ENCODE results near the gene AFF3.

DNA sequence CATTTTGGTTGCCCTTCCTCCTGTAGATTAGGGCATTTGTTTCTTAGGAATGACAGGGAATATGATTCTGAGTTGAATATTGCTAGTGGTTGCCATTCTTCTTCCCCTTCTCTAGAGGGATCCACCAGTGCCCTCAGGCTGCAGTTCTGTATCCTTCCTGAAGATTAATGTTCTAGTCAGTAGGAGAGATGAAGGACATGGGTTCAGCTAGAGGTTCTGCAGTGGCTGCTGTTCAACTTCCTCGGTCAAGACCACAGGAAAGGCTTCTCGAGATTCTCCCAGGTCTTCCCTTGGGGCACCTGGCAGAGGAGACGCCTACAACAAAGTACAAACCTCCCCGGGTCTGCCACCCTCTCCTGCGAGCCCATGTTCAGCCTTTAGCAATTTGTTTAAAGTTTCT, 325.5 kb downstream of the AFF3 start:
- TF ChIP-seq, protein P1, sequence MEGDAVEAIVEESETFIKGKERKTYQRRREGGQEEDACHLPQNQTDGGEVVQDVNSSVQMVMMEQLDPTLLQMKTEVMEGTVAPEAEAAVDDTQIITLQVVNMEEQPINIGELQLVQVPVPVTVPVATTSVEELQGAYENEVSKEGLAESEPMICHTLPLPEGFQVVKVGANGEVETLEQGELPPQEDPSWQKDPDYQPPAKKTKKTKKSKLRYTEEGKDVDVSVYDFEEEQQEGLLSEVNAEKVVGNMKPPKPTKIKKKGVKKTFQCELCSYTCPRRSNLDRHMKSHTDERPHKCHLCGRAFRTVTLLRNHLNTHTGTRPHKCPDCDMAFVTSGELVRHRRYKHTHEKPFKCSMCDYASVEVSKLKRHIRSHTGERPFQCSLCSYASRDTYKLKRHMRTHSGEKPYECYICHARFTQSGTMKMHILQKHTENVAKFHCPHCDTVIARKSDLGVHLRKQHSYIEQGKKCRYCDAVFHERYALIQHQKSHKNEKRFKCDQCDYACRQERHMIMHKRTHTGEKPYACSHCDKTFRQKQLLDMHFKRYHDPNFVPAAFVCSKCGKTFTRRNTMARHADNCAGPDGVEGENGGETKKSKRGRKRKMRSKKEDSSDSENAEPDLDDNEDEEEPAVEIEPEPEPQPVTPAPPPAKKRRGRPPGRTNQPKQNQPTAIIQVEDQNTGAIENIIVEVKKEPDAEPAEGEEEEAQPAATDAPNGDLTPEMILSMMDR (IDR thresholded peaks at IDR 0.05; ENCODE audit: low read depth, low read length, poor library complexity, severe bottlenecking), result no peak
- TF ChIP-seq EZH2phosphoT487 (IDR thresholded peaks at IDR 0.05; ENCODE audit: borderline replicate concordance, low read length), result no peak
